Type B pancreatic cell (in vitro differentiated cells): ENCODE results near the gene SAMD14. TPM values are rescaled to one million over a fixed set of nuclear protein-coding genes. Genes with fewer than 3 reads are reported as not detected.

Experiments
- DNase-seq: peaks from one replicate; pipeline ENCODE4 v3.0.0; 2021; ENCODE audit warnings: mixed read lengths; ENCODE audit not compliant: unreplicated experiment; ENCODE audit errors: extremely low spot score
- H3K27ac Mint-ChIP-seq: 2 replicates; pipeline ENCODE4 v1.8.0; 2021; ENCODE audit warnings: mild to moderate bottlenecking, mixed read lengths
- H3K27me3 Mint-ChIP-seq: 2 replicates; pipeline ENCODE4 v1.8.0; 2021; ENCODE audit warnings: mixed read lengths
- H3K36me3 Mint-ChIP-seq: 2 replicates; pipeline ENCODE4 v1.8.0; 2021; ENCODE audit warnings: mixed read lengths
- H3K4me1 Mint-ChIP-seq: one replicate; pipeline ENCODE4 v1.8.0; 2021; ENCODE audit warnings: mixed read lengths; ENCODE audit not compliant: unreplicated experiment
- H3K4me3 Mint-ChIP-seq: 2 replicates; pipeline ENCODE4 v1.8.0; 2021; ENCODE audit warnings: mild to moderate bottlenecking, mixed read lengths
- H3K9me3 Mint-ChIP-seq: 2 replicates; pipeline ENCODE4 v1.8.0; 2021; ENCODE audit warnings: mixed read lengths
- total RNA-seq: library from RNA; stranded (reverse); gene quantifications from 2 replicates; pipeline ENCODE4 v1.2.1, GENCODE V29; 2021; ENCODE audit warnings: low replicate concordance
- TF ChIP-seq, protein P1 (sequence below): fragments of 200-600 bp; sonication (generic); conservative IDR thresholded peaks from 2 replicates; pipeline ENCODE4 v1.5.0; 2021; ENCODE audit warnings: antibody characterized with exemption, mild to moderate bottlenecking

SAMD14 gene
- total RNA-seq, 1 donor from 2014 or later = 14.1 TPM

DNA sequence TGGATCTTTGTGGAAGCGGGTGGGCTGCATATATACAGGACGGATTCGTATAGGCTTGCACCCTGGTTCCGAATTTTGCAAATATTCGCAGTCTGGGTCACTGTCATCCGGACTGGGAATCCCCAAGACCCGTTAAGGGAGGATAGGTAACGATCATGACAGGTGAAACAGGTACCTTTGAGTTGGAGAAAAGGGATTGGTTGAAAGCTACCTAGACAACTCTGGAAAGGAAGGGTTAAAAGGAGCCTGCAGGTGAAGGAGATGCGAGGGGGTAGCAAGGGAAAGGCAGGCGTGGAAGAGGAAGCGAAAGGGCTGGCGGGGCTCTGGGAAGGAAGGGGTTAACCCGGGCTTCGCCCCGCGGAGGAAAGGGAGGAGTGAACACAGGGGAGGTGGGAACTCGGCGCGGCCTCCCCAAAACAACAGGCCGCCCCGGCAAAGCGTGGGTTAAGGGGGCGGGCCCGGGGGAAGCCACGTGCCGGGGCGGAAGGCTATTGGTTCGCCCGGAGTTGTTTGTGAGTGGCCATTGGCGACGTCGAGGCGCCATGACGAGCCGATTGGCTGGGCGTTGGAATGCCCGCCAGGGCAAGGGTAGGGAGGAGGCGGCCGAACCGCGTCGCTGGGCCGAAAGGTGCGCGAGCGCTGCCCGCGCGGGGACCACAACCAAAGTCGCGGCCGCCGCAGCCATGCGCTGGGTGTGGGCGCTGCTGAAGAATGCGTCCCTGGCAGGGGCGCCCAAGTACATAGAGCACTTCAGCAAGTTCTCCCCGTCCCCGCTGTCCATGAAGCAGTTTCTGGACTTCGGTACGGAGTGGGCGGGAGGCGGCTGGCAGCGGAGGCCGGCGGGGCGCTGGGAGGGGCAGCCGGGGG is 35.0 kb downstream of the SAMD14 start, which contains the start of gene PDK2:
TSS of gene PDK2 (plus strand) at position 599 of the 867 bp plus-strand sequence. CDS start at position 684, 85 bp downstream.
- peaks cover 13% of the 10 kb centered on the region for H3K4me1 Mint-ChIP-seq
- H3K27ac Mint-ChIP-seq = peak within 1 kb of the TSS; percentile 82
- peak; percentile 98 for DNase-seq
- H3K36me3 Mint-ChIP-seq = no peaks in the 10 kb centered on the region
- H3K27me3 Mint-ChIP-seq = no peaks in the 10 kb centered on the region
- TF ChIP-seq, protein P1, sequence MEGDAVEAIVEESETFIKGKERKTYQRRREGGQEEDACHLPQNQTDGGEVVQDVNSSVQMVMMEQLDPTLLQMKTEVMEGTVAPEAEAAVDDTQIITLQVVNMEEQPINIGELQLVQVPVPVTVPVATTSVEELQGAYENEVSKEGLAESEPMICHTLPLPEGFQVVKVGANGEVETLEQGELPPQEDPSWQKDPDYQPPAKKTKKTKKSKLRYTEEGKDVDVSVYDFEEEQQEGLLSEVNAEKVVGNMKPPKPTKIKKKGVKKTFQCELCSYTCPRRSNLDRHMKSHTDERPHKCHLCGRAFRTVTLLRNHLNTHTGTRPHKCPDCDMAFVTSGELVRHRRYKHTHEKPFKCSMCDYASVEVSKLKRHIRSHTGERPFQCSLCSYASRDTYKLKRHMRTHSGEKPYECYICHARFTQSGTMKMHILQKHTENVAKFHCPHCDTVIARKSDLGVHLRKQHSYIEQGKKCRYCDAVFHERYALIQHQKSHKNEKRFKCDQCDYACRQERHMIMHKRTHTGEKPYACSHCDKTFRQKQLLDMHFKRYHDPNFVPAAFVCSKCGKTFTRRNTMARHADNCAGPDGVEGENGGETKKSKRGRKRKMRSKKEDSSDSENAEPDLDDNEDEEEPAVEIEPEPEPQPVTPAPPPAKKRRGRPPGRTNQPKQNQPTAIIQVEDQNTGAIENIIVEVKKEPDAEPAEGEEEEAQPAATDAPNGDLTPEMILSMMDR = no peak
- peak within 1 kb of the TSS; percentile 91 for H3K4me3 Mint-ChIP-seq
- no peaks in the 10 kb centered on the region for H3K9me3 Mint-ChIP-seq

DNA sequence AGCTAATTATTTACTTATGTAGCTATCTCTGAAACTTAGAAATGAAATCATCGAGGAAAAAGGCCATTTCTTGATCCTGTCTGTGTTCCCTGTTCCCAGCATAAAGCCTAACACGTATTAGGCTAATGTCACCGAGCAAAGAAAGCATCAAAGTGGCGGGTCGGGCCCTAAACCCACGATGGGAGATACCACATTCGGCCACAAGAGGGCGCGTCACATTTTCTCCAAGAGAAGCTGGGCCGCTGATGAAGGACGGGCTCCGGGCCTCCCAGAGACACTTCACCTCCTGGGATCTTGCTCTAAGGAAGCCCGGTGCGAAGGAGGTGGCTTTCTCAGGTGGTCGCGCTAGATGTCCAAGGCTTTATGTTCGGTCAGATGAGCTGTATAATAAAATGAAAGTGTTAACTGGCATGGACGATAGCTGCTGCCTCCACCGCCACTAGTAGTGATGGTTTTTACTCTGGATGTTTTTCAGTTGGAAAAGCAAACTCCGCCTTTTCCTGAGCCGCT is 35.7 kb downstream of the SAMD14 start:
- H3K27me3 Mint-ChIP-seq = no peaks in the 10 kb centered on the region
- no peaks in the 10 kb centered on the region for H3K36me3 Mint-ChIP-seq
- H3K4me3 Mint-ChIP-seq = peak overlapping the region; percentile 91
- TF ChIP-seq, protein P1 = peak; percentile 95
- peaks cover 9% of the 10 kb centered on the region for H3K4me1 Mint-ChIP-seq
- H3K27ac Mint-ChIP-seq = peak overlapping the region; percentile 82
- peak; percentile 93 for DNase-seq
- no peaks in the 10 kb centered on the region for H3K9me3 Mint-ChIP-seq

DNA sequence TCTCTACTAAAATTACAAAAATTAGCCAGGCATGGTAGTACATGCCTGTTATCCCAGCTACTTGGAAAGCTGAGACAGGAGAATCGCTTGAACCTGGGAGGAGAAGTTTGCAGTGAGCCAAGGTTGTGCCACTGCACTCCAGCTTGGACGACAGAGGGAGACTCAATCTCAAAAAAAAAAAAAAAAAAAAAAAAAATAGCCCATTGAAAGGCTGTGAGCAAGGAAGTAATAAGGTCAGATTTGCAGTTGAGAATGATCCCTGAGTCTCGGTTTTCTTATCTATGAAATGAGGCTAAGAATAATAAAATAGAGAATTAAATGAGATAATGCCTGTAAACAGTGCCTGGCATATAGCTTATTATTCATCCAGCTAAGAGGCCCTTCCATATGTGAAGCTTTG is 36.2 kb downstream of the SAMD14 start:
- no peaks in the 10 kb centered on the region for H3K9me3 Mint-ChIP-seq
- no peak for DNase-seq
- H3K4me1 Mint-ChIP-seq = peaks cover 9% of the 10 kb centered on the region
- no peaks in the 10 kb centered on the region for H3K36me3 Mint-ChIP-seq
- no peaks in the 10 kb centered on the region for H3K27me3 Mint-ChIP-seq
- peak overlapping the region; percentile 82 for H3K27ac Mint-ChIP-seq
- TF ChIP-seq, protein P1 = no peak
- peak overlapping the region; percentile 91 for H3K4me3 Mint-ChIP-seq

DNA sequence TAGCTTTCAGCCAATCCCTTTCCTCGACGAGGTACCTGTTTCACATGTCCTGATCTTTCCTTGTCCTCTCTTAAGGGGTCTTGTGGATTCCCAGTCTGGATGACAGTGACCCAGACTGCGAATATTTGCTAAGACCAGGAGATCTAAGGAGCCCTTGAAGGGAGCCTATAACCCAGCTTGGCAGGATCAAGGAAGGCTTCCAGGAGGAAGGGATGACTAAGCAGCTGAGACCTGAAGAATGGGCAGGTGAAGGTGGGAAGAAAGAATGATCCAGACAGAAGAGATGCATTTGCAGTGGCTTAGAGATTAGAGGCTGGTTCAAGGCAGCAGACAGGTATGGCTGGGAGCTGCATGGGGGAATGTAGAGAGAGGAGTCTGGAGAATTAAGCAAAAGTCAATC is 36.7 kb downstream of the SAMD14 start:
- no peak overlapping the region for H3K27ac Mint-ChIP-seq
- no peaks in the 10 kb centered on the region for H3K36me3 Mint-ChIP-seq
- no peaks in the 10 kb centered on the region for H3K9me3 Mint-ChIP-seq
- TF ChIP-seq, protein P1 = no peak
- H3K4me3 Mint-ChIP-seq = no peak overlapping the region
- no peak for DNase-seq
- H3K27me3 Mint-ChIP-seq = no peaks in the 10 kb centered on the region
- H3K4me1 Mint-ChIP-seq = peaks cover 9% of the 10 kb centered on the region

DNA sequence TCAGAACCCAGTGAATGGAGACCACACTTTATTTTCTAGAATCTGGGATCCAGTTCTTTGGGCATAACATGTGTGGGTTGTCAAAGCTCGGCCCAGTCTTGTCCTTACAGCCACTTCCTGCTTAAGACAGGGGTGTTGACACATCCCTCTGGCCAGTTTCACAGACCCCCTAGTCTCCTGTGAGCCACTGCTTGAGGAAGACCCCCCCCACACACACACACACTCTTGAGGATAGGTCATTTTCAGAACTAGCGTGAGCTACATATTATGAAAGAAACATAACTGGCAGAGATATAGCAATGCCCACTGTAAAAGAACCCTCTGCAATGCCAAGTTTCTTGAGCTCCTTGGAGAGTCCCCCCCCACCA is 38.1 kb downstream of the SAMD14 start:
- Mint-ChIP-seq H3K36me3 (no peaks in the 10 kb centered on the region), H3K27me3 (no peaks in the 10 kb centered on the region), H3K4me3 (no peak overlapping the region), H3K27ac (no peak overlapping the region), H3K9me3 (no peaks in the 10 kb centered on the region), H3K4me1 (peaks cover 9% of the 10 kb centered on the region)
- no peak for DNase-seq
- TF ChIP-seq, protein P1 = no peak
